HG02943 (cell line): ENCODE measurements around the gene TCF20.

ENCODE experiments used
- ATAC-seq: cut with Tn5 transposase; IDR thresholded peaks from one replicate; pipeline ENCODE4 v1.9.1; 2021; ENCODE audit warnings: mild to moderate bottlenecking, low read depth, moderate library complexity; ENCODE audit not compliant: unreplicated experiment

TCF20 gene

DNA sequence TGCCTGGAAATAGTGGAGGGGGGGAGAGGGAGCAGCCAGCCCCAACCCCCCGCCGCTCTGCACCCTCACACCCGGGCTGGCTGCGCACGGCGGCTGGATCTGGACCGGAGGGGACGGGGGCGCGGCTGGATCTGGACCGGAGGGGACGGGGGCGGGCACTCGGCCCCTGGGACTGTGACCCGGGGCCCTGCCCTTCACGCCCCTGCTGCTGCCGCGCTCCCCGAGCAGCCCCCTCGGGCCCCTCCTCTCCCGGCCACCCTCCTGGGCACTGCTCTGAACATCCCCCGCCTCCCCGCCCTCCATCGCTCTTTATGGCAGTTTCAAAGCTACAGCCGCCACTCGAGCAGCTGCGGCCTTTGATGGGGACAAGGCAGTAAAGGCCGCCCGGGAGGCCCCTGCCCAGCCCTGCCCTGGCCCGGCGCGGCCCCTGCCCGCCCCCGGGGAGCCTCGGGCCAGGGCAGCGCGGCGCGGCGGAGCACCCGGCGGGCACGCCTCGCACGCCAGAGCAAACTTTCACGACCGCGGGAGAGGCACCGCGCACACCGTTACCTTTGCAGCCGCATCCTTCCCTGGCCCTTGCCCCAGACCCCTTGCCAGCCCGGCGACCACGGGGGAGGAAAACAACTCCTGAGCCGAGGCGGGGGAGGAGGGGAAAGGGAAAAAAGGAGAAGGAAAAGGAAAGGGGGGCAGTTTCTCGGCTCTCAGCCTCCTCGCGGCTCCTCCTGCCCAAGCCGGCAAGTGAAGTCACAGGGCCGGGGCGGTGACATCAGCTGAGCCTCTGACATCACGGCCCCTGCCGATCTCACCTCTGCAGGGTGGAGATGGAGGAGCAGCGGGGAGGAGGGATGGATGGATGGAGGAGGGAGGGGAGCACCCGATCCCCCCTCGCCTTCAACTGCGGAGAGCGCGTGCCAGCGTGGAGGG is 13.1 kb upstream of the TCF20 start:
- no peak for ATAC-seq

GRCh38 chr22:42282943-42283277 is 12.5 kb upstream of the TCF20 start:
- ATAC-seq: no peak

DNA sequence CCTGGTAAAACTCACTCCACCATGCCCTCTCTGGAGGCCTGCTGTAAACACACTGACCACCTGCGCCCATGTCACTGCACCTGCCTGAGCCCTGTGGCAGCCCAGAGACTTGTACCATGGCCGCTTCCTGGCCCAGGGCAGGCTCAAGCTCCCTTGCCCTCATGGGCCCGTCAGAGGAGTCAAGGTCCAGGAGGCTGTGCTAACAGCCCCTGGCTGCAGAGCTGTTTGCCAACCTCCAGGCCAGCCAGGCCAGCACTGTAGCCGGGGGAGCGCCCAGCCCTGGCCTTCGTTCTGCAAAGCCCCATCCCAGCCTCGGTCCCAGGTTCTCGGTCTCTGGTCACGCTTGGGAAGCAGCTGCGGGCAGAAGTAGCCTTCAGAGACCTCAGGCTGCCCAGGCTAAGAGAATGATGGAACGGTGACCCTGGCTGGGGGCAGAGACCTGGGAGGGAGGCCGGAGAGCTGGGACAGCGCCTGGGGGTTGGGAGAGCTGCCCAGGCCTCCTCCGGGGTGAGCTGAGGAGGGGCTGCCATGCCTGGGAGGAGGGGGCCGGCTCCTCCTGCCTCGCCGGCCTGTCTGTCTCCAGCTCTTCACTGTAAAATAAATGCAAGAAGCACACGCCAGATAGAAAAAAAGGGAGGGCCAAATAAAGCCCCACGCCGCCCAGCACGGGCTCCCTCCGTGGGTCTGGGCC is 11.9 kb upstream of the TCF20 start:
- ATAC-seq: no peak

DNA sequence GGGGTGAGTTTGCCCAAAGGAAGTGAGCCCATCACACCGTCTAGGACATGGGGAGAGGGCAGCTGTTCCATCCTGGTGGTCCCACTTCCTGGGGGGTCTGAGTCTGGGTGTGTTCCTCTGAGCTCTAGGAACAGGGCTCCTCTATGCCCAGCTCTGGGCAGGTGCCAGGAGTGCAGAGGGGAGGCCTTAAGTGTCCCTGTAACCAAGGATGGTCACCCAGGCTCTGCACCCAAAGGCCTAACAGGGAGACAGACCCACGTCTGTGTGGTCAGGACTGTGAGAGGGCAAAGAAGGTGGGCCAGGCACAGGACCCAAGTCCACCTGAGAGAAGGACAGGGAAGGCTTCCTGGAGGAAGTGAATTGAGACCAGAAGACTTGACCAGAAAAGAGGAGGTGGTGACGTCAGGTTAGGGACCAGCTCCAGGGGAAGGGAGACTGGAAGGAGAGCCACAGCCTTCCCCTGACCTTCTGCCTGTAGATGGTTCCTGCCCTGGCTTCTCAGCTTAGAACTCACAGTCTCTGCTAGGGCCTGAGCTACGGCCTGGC is 11.3 kb upstream of the TCF20 start:
- ATAC-seq: no peak

DNA sequence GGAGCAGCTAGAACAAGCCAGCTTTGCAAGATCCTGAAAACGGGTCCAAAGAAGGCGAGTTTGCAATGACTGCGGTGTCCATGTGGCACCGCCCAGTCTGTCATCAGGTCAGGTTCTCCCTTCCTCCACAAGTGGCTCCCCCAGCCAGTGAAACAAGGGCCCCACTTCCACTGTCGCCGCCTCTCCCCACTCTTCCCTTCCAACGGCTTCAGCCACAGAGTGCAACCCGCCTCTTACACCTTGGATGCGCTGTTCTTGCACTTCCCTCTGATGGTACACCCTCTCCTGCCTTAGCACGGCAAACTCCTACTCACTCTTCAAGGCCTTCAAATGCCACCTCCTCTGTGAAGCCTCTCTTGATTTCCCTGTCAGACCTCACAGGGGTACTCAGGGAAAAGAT is 10.8 kb upstream of the TCF20 start:
- ATAC-seq: no peak

- ATAC-seq: no peak
Measured at GRCh38 chr22:42280836-42281235, 10.4 kb upstream of the TCF20 start.

- no peak for ATAC-seq
Measured at GRCh38 chr22:42280140-42280539, 9.7 kb upstream of the TCF20 start.

DNA sequence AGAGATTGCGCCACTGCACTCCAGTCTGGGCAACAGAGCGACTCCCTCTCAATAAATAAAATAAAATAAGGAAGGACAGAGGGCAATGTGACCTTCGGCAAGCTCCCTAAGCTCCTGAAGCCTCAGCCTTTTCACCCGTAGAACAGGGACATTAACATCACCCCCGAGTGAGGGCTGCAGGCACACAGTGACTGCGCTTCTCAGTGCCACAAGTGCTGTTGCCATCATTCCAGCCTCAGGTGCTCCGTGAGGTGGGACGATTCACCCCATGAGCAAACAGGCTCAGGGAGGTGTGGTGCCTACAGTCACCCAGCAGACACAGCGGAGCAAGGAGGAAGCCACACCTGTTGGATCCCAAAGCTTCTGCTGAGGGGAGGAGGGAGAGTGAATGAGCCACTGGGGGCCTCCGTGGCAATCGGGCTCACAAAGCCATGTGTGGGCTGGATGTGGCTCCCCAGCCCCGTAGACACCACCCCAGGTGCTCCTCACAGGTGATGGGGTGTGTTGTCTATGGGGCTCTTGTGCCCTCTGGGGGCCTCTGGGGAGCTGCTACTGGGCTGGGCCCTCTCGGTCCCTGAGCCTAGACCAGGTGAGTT is 9.1 kb upstream of the TCF20 start:
- no peak for ATAC-seq

GRCh38 chr22:42277988-42278776 is 7.7 kb upstream of the TCF20 start:
- no peak for ATAC-seq

DNA sequence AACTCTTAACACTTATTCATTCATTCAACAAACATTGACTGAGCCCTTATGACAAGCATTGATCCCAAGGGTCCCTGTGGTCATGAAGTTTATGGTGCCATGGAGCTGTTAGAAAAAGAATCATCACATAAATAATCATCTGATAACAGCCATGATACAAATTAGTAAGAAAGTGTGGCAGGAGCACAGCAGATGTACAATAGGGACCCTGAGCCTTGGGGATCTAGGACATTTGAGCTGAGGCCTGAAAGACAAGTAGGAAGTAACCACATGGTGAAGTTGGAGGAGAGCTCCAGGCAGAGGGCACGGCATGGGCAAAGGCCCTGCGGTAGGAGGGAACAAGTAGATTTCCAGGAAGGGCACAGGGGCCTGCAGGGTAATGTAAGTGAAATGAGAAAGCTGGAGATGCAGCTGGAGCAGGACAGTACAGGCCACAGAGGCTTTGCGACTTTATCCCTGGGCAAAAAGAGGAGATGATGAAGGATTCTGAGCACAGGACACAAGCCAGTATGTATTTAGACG is 6.8 kb upstream of the TCF20 start:
- no peak for ATAC-seq

DNA sequence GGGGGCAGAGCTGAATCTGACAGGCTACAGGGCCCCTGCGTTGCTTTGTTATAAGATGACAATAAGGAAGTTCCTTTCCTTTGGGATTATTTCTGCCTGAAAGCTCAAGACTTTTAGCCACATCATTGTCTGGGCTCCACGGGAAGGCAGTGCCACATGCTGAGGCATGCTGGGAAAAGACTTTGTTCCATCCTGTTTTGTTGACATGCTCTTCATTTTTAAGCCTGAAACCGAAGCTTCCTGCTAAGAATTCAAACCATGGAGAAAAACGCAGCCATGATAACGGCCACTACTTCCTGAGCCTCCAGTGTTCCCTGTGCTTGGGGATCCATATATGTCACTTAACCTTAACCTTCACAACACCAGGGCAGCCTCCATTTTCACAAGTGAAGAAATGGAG is 5.5 kb upstream of the TCF20 start:
- no peak for ATAC-seq

- ATAC-seq: no peak
Measured at GRCh38 chr22:42275176-42275575, 4.7 kb upstream of the TCF20 start.

DNA sequence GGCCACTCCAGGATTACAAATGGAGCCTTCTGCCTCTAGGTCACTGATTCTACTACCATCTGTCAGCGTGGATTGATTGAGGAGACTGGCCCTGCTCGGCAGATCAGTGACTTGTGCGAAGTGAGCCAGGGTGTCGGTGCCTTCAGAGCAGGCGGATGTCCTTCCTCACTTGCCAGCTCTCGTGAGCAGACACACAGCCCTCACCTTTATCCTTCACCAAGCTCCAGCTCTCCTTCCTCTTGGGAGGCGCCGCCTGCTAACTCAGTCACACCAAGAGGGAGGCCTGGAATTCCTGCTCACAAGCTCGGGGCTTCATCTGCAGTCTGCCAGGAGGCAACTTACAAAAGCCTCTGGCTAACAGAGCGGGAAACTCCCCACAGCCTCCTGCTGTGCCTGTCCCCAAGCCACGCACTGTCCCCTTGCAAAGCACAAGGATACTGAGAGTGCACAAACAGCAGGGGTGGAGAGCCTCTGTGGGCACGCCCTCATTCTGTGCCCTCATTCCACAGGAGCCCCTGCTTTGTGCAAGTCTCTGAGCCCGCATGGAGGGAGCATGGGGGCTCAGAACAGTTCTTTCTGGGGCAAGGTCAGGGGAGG is 3.5 kb upstream of the TCF20 start:
- no peak for ATAC-seq

DNA sequence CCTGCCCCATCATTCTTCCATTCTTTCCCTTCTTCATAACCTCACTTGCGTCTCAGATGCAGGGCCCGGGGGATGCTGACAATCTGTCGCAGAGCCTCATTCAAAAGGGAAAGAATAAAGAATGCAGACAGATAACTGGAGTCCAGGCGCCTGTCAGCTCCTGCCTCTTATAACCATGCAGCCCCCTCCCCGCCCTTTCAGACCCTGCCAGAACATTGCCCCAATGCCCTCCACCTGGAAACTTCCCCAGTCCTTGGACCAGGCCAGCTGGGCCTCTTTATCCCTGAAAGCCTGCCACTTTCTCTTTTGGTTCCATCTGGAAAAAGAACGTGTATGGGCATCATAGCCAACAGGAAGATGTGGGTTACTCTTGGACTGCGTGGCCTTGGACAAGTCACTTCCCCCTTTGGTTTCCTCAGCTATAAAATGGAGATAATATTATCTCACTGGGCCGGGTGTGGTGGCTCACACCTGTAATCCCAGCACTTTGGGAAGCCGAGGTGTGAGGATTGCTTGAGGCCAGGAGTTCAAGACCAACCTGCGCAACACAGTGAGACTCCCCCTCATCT is 2.1 kb upstream of the TCF20 start:
- ATAC-seq: no peak

DNA sequence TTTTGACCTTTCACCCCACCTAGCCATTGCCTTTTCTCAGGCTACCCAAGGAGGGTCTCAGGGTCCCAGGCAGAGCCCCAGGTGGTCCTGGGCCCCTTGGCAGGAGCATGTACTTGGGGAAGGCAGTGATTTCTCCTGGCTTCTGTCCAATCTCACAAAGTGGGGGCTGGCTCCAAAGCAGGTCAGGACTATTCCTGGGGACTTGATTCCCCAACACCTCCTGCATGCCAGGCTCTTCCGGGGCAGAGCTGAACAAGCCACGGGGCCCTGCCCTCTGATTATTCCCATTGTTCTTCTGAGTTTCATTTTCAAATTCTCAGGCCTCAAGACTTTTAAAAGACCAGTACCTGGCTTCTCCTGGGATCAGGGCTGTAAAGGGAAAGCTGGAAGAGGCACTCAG is 1.5 kb upstream of the TCF20 start:
- no peak for ATAC-seq

DNA sequence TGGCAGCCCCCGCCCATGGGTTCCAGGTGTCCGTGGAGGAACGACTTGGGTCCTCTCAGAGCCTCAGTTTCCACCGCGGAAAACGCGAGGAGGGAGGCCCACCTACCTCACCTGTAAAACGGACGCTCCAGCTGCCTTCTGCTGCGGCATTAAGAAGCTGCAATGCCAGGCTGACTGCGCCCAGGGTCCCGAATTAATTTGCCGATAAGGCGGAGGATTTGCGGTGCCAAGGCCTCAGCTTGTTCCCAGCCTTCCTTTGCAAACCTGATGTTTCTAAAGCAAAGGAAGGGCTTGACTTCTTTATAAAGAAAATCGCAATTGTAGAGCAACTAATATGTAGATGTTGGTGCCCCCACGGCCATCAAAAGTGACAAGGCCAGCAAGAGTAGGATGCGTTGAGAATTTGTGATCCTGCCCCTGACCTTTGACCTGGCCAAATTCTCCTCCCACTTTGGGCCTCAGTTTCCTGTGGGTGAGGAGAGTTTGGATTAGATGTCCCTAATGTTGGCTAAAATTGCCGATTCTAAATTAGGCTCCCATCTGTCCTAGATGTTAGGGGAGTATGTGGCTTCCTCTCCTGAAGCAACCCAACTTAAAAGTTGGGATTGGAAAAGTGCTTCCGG is 849 bp upstream of the TCF20 start:
- ATAC-seq: no peak

DNA sequence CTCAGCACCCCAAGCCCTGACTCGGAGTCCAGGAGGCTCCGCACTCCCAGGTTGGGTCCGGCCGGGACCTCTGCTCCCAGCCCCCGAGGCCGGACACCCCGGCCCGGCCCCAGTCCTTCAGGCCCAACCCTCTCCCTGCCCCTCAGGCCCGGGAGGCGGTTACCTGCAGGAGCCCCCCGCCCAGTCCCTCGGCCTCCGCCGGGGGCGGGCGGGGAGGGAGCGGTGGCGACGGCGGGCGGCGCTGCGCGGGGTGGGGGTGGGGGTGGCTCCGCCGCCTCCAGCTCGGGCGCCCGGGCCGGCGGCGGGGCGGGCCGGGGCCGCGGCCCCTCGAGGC is 310 bp downstream of the TCF20 start:
- ATAC-seq: no peak

DNA sequence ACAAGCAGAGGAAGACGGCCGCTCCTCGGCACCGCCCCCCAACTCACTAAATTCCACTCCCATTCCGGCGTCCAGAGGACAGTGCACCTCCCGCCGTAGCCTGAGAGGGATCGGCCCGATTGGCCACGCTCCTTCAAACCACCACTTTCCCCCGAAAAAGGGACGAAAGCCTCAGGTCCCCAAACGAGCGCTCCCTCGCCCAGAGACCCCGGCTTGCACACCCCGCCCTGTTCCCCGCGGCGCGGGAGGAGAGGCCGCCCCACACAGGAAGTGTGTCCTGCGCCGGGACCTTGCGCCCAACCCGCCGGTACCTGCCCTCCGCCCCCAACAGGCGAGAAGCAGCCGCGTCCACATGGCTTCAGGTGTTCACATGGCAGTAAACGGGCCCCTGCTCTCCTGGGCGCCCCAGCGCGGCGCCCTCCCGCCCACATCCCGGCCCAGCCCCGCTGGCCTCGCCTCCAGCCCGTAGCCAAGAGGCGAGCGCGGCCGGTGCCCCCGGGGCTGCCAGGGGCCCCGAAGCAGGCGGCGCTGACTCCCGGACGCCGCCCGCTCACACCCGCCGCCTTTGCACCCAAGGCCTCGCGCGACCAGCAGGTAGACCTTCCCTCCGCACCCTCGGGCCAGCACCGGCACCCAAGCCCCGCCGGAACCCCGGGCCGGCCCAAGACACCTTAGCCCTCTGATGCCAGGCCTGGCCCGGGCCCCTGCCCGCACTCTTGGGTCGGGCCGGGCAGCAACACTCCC is 849 bp downstream of the TCF20 start:
- ATAC-seq: peak; percentile 55
